ENCODE results near the gene SIGLEC11. TPM values are rescaled to one million over a fixed set of nuclear protein-coding genes. Genes with fewer than 3 reads are reported as not detected.

The SIGLEC11 gene
- total RNA-seq, 6 experiments from 2014 or later, result 0.74 to 3.0 (median 1.7) TPM

GRCh38 chr19:49953416-49953815, 7.6 kb downstream of the SIGLEC11 start:
- H3K27me3 ChIP-seq, result no peaks in the 10 kb centered on the region
- no peaks in the 10 kb centered on the region for H3K9me3 ChIP-seq
- no peaks in the 10 kb centered on the region for H3K36me3 ChIP-seq
- ATAC-seq, result peak; percentile 17 to 57 (median 34)
- intact Hi-C loops (cut with DNase I), result no loop called here
- DNase-seq, result no peak
- H3K4me1 ChIP-seq, result peaks cover 0 to 10% (median 0%) of the 10 kb centered on the region in 4 donors
- TF ChIP-seq POLR2A (IDR thresholded peaks at IDR 0.05), result no peak
- no peak for TF ChIP-seq CTCF (IDR thresholded peaks at IDR 0.05)
- WGBS (ENCODE audit: insufficient coverage, low coverage, low lambda C conversion rate, missing lambda C conversion rate), result 46% methylated on average over 6 of the region's 7 CpGs
- H3K4me3 ChIP-seq, result no peak overlapping the region
- no peak overlapping the region for H3K27ac ChIP-seq

GRCh38 chr19:49952906-49953305, 8.1 kb downstream of the SIGLEC11 start:
- Histone ChIP-seq H3K36me3 (no peaks in the 10 kb centered on the region), H3K4me3 (no peak overlapping the region), H3K27ac (no peak overlapping the region), H3K9me3 (no peaks in the 10 kb centered on the region), H3K27me3 (no peaks in the 10 kb centered on the region), H3K4me1 (peaks cover 0 to 10% (median 0%) of the 10 kb centered on the region in 4 donors)
- DNase-seq, result no peak
- TF ChIP-seq POLR2A (IDR thresholded peaks at IDR 0.05) (no peak), CTCF (IDR thresholded peaks at IDR 0.05) (no peak)
- intact Hi-C loops (cut with DNase I), result no loop called here
- no peak for ATAC-seq
- WGBS (ENCODE audit: insufficient coverage, low coverage, low lambda C conversion rate, missing lambda C conversion rate), result 67% methylated on average over 12 of the region's 13 CpGs

- intact Hi-C loops (cut with DNase I), result no loop called here
- DNase-seq (no peak), ATAC-seq (no peak)
- no peak for TF ChIP-seq POLR2A (IDR thresholded peaks at IDR 0.05)
- TF ChIP-seq CTCF (IDR thresholded peaks at IDR 0.05), result no peak
- Histone ChIP-seq H3K9me3 (no peaks in the 10 kb centered on the region), H3K4me3 (no peak overlapping the region), H3K4me1 (peaks cover 0 to 10% (median 0%) of the 10 kb centered on the region in 4 donors), H3K36me3 (no peaks in the 10 kb centered on the region), H3K27me3 (no peaks in the 10 kb centered on the region), H3K27ac (no peak overlapping the region)
Measured at GRCh38 chr19:49952479-49952836, 8.5 kb downstream of the SIGLEC11 start.

GRCh38 chr19:49951806-49952478, 9.0 kb downstream of the SIGLEC11 start:
- intact Hi-C loops (cut with DNase I), result no loop called here
- no peaks in the 10 kb centered on the region for H3K36me3 ChIP-seq
- H3K27me3 ChIP-seq, result no peaks in the 10 kb centered on the region
- DNase-seq, result no peak
- no peak for ATAC-seq
- TF ChIP-seq POLR2A (IDR thresholded peaks at IDR 0.05), result no peak
- TF ChIP-seq CTCF (IDR thresholded peaks at IDR 0.05), result no peak
- no peak overlapping the region for H3K27ac ChIP-seq
- 43% methylated on average over 3 of the region's 9 CpGs for WGBS (ENCODE audit: insufficient coverage, low coverage, low lambda C conversion rate, missing lambda C conversion rate)
- H3K9me3 ChIP-seq, result no peaks in the 10 kb centered on the region
- no peak overlapping the region for H3K4me3 ChIP-seq
- H3K4me1 ChIP-seq, result peaks cover 0 to 10% (median 0%) of the 10 kb centered on the region in 4 donors

Measured in right lobe of liver (tissue), 6 donors.